Skin epidermis (tissue), 12 donors: ENCODE measurements around the gene GTF3C1.
"Not testable (repeated sequence)": the region's sequence is repeated elsewhere in the genome, so short reads cannot be mapped to it uniquely, and the experiment has no call there.

Experiments
- H3K27ac ChIP-seq, 21 experiments: fragments of 200-600 bp; sonication (generic) in 11 of 21; one replicate each; pipeline ENCODE4 v1.5.0; 2020; ENCODE audit warnings: mild to moderate bottlenecking in 3 of 21, inconsistent platforms in 2 of 21, moderate library complexity in 2 of 21
- H3K4me3 ChIP-seq, 7 experiments: fragments of 200-600 bp; sonication (generic) in 2 of 7; one replicate each; pipeline ENCODE4 v1.5.0; 2020; ENCODE audit warnings: inconsistent platforms in 2 of 7, mild to moderate bottlenecking in 2 of 7, moderate library complexity in 1 of 7

The GTF3C1 gene

DNA sequence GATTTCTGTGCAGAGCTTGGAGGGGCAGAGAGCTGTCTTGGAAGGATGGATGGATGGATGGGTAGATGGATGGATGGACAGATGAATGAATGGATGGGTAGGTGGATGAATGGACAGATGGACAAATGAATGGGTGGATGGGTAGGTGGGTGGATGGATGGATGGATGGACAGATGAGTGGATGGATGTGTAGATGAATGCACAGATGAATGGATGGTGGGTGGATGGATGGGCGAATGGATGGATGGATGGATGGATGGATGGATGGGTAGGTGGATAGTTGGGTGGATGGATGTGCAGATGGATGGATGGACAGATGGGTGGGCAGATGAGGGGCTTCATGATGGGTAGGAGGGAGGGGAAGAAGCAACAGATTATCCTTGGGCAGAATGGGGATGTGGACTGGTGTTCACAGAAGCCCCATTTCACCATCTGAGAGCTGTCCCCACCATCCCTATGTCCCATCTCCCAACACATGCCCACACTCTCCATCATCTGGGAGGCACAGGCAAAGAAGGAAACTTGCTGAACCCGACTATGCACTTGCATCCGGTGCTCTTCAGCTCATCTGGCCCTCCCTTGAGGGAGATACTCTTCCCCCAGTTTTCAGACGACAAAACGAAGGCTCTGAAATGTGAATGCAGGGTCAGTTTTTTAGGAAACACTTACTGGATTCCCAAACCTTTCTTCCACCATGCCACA, 90.6 kb downstream of the GTF3C1 start:
- Histone ChIP-seq H3K4me3 (no peak overlapping the region), H3K27ac (peak overlapping the region in 1 of 21 experiments; percentile 24)

GRCh38 chr16:27458258-27458657, 91.5 kb downstream of the GTF3C1 start:
- no peak overlapping the region for H3K4me3 ChIP-seq
- peak overlapping the region in 1 of 21 experiments; percentile 24 for H3K27ac ChIP-seq

DNA sequence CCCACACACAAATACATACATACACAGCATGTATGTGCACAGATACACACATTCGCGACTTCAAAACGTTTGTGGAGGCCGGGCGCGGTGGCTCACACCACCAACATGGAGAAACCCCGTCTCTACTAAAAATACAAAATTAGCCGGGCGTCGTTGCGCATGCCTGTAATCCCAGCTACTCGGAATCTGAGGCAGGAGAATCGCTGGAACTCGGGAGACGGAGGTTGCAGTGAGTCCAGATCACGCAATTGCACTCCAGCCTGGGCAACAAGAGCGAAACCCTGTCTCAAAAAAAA, 92.2 kb downstream of the GTF3C1 start:
- H3K27ac ChIP-seq = not testable (repeated sequence)

DNA sequence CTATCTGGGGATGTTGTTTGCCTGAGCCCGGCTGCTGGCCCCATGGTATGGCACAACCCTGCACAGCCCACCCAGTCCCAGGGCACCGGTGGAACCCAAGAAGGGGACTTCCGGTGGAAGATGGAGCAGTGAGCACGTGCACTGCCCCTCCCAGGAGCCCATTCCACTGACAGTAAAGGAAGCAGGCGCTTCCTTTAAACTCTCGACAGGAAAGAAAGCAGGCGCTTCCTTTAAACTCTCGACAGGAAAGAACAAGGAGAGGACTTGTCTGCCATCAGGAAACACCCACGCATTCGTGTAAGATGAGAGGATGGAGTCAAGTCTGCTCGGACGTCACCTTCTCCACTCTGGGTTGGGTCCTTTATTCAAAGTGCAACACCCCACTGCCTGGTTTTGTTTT, 94.0 kb downstream of the GTF3C1 start:
- no peak overlapping the region for H3K4me3 ChIP-seq

More for the DNA sequence above, 92.2 kb downstream of the GTF3C1 start:
- H3K4me3 ChIP-seq = not testable (repeated sequence)

GRCh38 chr16:27453494-27453825, 96.3 kb downstream of the GTF3C1 start:
- no peak overlapping the region for H3K27ac ChIP-seq
- H3K4me3 ChIP-seq = no peak overlapping the region

More for the DNA sequence above, 94.0 kb downstream of the GTF3C1 start:
- H3K27ac ChIP-seq = no peak overlapping the region

GRCh38 chr16:27452569-27453493, 96.9 kb downstream of the GTF3C1 start:
- Histone ChIP-seq H3K27ac (no peak overlapping the region), H3K4me3 (no peak overlapping the region)

- H3K27ac ChIP-seq = peak overlapping the region in 7 of 21 experiments; percentile 5 to 73 (median 31)
Measured at GRCh38 chr16:27450196-27450549, 99.5 kb downstream of the GTF3C1 start.

GRCh38 chr16:27449434-27450195, 100.1 kb downstream of the GTF3C1 start:
- H3K27ac ChIP-seq = peak overlapping the region in 6 of 21 experiments; percentile 11 to 73 (median 42)
- no peak overlapping the region for H3K4me3 ChIP-seq

More at GRCh38 chr16:27450196-27450549, 99.5 kb downstream of the GTF3C1 start:
- H3K4me3 ChIP-seq = no peak overlapping the region

DNA sequence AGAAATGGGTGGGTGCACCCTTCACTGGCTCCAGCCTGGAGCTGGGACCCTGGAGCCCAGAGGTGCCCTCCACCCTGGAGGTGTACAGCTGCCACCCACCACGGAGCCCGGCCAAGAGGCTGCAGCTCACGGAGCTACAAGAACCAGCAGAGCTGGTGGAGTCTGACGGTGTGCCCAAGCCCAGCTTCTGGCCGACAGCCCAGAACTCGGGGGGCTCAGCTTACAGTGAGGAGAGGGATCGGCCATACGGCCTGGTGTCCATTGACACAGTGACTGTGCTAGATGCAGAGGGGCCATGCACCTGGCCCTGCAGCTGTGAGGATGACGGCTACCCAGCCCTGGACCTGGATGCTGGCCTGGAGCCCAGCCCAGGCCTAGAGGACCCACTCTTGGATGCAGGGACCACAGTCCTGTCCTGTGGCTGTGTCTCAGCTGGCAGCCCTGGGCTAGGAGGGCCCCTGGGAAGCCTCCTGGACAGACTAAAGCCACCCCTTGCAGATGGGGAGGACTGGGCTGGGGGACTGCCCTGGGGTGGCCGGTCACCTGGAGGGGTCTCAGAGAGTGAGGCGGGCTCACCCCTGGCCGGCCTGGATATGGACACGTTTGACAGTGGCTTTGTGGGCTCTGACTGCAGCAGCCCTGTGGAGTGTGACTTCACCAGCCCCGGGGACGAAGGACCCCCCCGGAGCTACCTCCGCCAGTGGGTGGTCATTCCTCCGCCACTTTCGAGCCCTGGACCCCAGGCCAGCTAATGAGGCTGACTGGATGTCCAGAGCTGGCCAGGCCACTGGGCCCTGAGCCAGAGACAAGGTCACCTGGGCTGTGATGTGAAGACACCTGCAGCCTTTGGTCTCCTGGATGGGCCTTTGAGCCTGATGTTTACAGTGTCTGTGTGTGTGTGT, 100.9 kb downstream of the GTF3C1 start:
- Histone ChIP-seq H3K27ac (peak overlapping the region in 4 of 21 experiments; percentile 14 to 73 (median 34)), H3K4me3 (no peak overlapping the region)

DNA sequence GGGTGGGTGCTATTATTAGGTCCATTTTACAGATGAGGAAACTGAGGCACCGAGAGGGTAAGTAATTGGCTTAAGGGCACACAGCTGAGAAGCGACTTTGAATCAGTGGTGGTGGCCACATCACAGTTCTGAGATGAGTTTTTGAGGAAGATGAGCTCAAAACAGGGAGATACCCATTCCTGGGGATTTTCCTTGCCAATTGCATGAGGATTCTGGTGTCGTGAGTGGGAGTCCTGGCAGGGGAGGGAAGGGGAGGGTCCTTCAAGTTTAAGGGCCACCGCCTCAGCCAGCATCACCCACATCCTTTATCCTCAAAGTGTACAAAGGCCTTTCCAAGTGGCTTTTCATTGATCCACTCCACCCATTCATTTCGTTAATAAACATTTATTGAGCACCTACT, 102.4 kb downstream of the GTF3C1 start:
- Histone ChIP-seq H3K27ac (peak overlapping the region in 3 of 21 experiments; percentile 8 to 54 (median 39)), H3K4me3 (no peak overlapping the region)

DNA sequence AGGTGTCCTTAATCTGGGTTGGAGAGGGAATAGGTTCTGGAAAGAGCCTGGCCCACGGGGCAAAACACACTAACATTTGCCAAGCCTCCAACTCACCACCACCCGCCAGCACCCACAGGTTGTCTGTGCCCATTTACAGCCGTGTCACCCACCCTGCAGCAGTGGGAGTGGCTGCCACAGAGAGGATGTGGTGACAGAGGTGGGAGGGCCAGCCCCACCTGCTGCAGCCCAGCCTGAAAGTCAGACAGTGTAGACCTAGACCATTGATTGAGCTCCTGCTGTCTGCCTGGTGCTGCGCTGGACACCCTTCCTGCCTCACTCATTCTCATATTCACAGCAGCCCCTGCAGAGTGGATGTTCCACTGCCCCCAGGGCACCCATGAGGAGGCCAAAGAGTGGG, 103.0 kb downstream of the GTF3C1 start:
- Histone ChIP-seq H3K27ac (peak overlapping the region in 4 of 21 experiments; percentile 8 to 54 (median 25)), H3K4me3 (no peak overlapping the region)

- Histone ChIP-seq H3K4me3 (no peak overlapping the region), H3K27ac (peak overlapping the region in 2 of 21 experiments; percentile 11 to 39)
Measured at GRCh38 chr16:27445502-27446175, 104.1 kb downstream of the GTF3C1 start.

GRCh38 chr16:27444470-27444869, 105.2 kb downstream of the GTF3C1 start:
- Histone ChIP-seq H3K4me3 (no peak overlapping the region), H3K27ac (no peak overlapping the region)

- H3K4me3 ChIP-seq = no peak overlapping the region
- no peak overlapping the region for H3K27ac ChIP-seq
Measured at GRCh38 chr16:27444015-27444414, 105.7 kb downstream of the GTF3C1 start.

GRCh38 chr16:27441998-27442397, 107.7 kb downstream of the GTF3C1 start:
- H3K27ac ChIP-seq = no peak overlapping the region
- H3K4me3 ChIP-seq = no peak overlapping the region

- H3K4me3 ChIP-seq = no peak overlapping the region
- H3K27ac ChIP-seq = no peak overlapping the region
Measured at GRCh38 chr16:27441276-27441675, 108.4 kb downstream of the GTF3C1 start.

GRCh38 chr16:27439271-27440018, 110.3 kb downstream of the GTF3C1 start:
- no peak overlapping the region for H3K4me3 ChIP-seq
- no peak overlapping the region for H3K27ac ChIP-seq

GRCh38 chr16:27437946-27438345, 111.8 kb downstream of the GTF3C1 start:
- Histone ChIP-seq H3K4me3 (no peak overlapping the region), H3K27ac (no peak overlapping the region)
